ENCODE results near the gene C16orf87. TPM values are rescaled to one million over a fixed set of nuclear protein-coding genes. Genes with fewer than 3 reads are reported as not detected.
A peak's percentile ranks its signal among the peaks of the same experiment; 100 is the strongest.

C16orf87 gene
- polyA plus RNA-seq, 2 donors: 3.6 to 3.7 TPM

- Histone ChIP-seq H3K4me3 (ENCODE audit: low read depth in 1 of 2, low read length in 2 of 2) (no peak overlapping the region), H3K36me3 (ENCODE audit: control insufficient read depth in 2 of 2, insufficient read depth in 2 of 2, low read length in 1 of 2) (no peaks in the 10 kb centered on the region), H3K4me1 (ENCODE audit: control insufficient read depth in 2 of 2, insufficient read depth in 2 of 2, low read length in 1 of 2) (peaks cover 0 to 3% of the 10 kb centered on the region in 2 donors), H3K27ac (ENCODE audit: low read depth in 2 of 2, low read length in 1 of 2) (peak overlapping the region; percentile 55 to 79), H3K27me3 (ENCODE audit: control insufficient read depth in 1 of 2, insufficient read depth in 2 of 2, low read length in 2 of 2) (no peaks in the 10 kb centered on the region), H3K9me3 (ENCODE audit: control insufficient read depth in 2 of 2, insufficient read depth in 1 of 2, low read depth in 1 of 2, low read length in 1 of 2) (peaks cover 0 to 2% of the 10 kb centered on the region in 2 donors)
- WGBS, 2 donors: 94 to 96% methylated on average over 6 of the region's 6 CpGs
These were observed 27.2 kb upstream of the C16orf87 start for GRCh38 chr16:46858151-46858550.

DNA sequence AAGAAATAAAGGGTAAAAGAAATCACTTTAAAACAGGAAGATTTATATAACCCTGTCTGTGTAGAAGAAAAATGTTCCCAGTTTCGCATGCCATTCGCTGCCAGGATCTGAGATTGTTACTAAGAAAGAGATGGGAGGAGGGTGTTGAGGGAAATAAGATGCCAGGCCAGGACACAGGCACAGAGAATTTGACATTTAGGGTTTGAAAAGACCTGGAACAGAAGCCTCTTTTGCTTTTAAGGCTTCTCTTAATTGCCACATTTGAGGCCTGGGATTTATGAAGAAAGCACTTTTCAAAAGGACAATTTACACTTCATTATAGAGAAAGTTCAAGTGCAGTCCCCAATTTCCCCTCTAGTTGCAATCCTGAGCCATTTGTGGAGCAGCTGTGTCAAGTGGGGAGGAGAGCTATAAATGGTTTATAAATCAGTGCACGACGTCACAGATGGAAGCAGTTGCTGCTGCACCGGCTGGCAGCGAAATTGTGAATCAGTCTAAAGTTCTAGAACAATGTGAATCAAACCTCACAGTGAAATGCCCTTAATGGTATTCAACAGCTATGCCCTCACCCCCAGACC is 26.5 kb upstream of the C16orf87 start:
- no peaks in the 10 kb centered on the region for H3K36me3 ChIP-seq (ENCODE audit: control insufficient read depth in 2 of 2, insufficient read depth in 2 of 2, low read length in 1 of 2)
- H3K4me3 ChIP-seq (ENCODE audit: low read depth in 1 of 2, low read length in 2 of 2): no peak overlapping the region
- peak overlapping the region; percentile 55 to 79 for H3K27ac ChIP-seq (ENCODE audit: low read depth in 2 of 2, low read length in 1 of 2)
- no peaks in the 10 kb centered on the region for H3K9me3 ChIP-seq (ENCODE audit: control insufficient read depth in 2 of 2, insufficient read depth in 1 of 2, low read depth in 1 of 2, low read length in 1 of 2)
- peaks cover 0 to 3% of the 10 kb centered on the region in 2 donors for H3K4me1 ChIP-seq (ENCODE audit: control insufficient read depth in 2 of 2, insufficient read depth in 2 of 2, low read length in 1 of 2)
- WGBS, 2 donors: 33 to 39% methylated on average over 6 of the region's 6 CpGs
- no peaks in the 10 kb centered on the region for H3K27me3 ChIP-seq (ENCODE audit: control insufficient read depth in 1 of 2, insufficient read depth in 2 of 2, low read length in 2 of 2)

DNA sequence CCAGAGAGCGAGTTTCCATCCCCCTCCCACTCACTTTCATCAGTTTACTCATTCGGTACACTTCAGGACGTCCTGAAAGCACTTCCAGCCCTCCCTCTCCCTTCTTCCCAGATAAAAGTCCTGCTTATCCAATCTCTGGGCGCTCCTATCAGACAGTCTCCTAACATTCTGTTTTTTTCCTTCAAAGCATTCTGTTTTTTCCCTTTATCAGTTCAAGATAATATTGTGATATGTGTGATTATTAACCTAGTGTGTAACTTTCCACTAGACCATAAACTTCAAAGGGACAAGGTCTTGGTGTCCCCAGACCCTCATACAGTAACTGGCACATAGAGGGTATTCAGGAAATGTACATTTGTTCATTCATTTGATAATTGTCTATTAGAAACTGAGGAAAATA is 24.4 kb upstream of the C16orf87 start:
- H3K4me1 ChIP-seq (ENCODE audit: control insufficient read depth in 2 of 2, insufficient read depth in 2 of 2, low read length in 1 of 2): peaks cover 0 to 3% of the 10 kb centered on the region in 2 donors
- H3K27ac ChIP-seq (ENCODE audit: low read depth in 2 of 2, low read length in 1 of 2): no peak overlapping the region
- WGBS, 2 donors: 57 to 74% methylated on average over 4 of the region's 4 CpGs
- H3K27me3 ChIP-seq (ENCODE audit: control insufficient read depth in 1 of 2, insufficient read depth in 2 of 2, low read length in 2 of 2): no peaks in the 10 kb centered on the region
- no peaks in the 10 kb centered on the region for H3K36me3 ChIP-seq (ENCODE audit: control insufficient read depth in 2 of 2, insufficient read depth in 2 of 2, low read length in 1 of 2)
- H3K9me3 ChIP-seq (ENCODE audit: control insufficient read depth in 2 of 2, insufficient read depth in 1 of 2, low read depth in 1 of 2, low read length in 1 of 2): no peaks in the 10 kb centered on the region
- H3K4me3 ChIP-seq (ENCODE audit: low read depth in 1 of 2, low read length in 2 of 2): no peak overlapping the region

- Histone ChIP-seq H3K4me1 (ENCODE audit: control insufficient read depth in 2 of 2, insufficient read depth in 2 of 2, low read length in 1 of 2) (peaks cover 0 to 3% of the 10 kb centered on the region in 2 donors), H3K36me3 (ENCODE audit: control insufficient read depth in 2 of 2, insufficient read depth in 2 of 2, low read length in 1 of 2) (no peaks in the 10 kb centered on the region), H3K27me3 (ENCODE audit: control insufficient read depth in 1 of 2, insufficient read depth in 2 of 2, low read length in 2 of 2) (no peaks in the 10 kb centered on the region), H3K9me3 (ENCODE audit: control insufficient read depth in 2 of 2, insufficient read depth in 1 of 2, low read depth in 1 of 2, low read length in 1 of 2) (no peaks in the 10 kb centered on the region), H3K27ac (ENCODE audit: low read depth in 2 of 2, low read length in 1 of 2) (no peak overlapping the region), H3K4me3 (ENCODE audit: low read depth in 1 of 2, low read length in 2 of 2) (no peak overlapping the region)
- 79 to 81% methylated on average over 2 of the region's 2 CpGs for WGBS, 2 donors
These were observed 23.9 kb upstream of the C16orf87 start for GRCh38 chr16:46854846-46855245.

DNA sequence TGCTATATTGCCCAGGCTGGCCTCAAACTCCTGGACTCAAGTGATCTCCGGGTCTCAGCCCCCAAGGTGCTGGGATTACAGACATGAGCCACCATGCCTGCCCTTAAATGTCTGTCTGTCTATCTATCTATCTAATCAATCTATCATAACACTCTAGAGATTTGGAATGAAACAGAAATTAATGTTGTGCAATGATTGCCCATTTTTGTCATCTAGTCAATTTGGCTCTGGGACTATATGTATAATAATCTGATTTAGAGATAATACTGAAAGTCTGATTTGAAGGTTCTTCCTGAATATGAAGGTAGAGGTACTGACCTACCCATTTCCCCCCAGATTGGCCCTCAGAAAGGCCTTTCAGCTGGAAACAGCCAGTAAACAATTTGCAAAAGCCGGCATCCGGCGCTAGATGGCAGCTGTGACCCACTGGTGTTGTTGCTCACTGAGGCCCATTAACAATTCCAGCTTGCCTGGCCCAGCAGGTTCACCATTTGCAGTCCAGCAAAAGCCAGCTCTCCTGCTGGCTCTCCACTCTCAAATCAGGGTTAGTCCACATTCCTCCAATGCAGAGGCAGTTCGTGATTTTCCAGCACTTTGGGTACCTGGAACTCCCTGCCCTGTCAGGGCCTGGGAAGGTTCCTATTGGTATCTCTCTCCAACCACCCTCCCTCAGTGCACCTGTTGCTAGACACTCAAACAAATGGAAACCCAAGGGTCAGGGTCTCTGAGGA is 22.9 kb upstream of the C16orf87 start:
- H3K4me1 ChIP-seq (ENCODE audit: control insufficient read depth in 2 of 2, insufficient read depth in 2 of 2, low read length in 1 of 2): peaks cover 0 to 3% of the 10 kb centered on the region in 2 donors
- no peaks in the 10 kb centered on the region for H3K9me3 ChIP-seq (ENCODE audit: control insufficient read depth in 2 of 2, insufficient read depth in 1 of 2, low read depth in 1 of 2, low read length in 1 of 2)
- WGBS, 2 donors: 21 to 22% methylated on average over 5 of the region's 5 CpGs
- no peaks in the 10 kb centered on the region for H3K36me3 ChIP-seq (ENCODE audit: control insufficient read depth in 2 of 2, insufficient read depth in 2 of 2, low read length in 1 of 2)
- H3K4me3 ChIP-seq (ENCODE audit: low read depth in 1 of 2, low read length in 2 of 2): no peak overlapping the region
- peak overlapping the region in 1 of 2 donors; percentile 27 for H3K27ac ChIP-seq (ENCODE audit: low read depth in 2 of 2, low read length in 1 of 2)
- H3K27me3 ChIP-seq (ENCODE audit: control insufficient read depth in 1 of 2, insufficient read depth in 2 of 2, low read length in 2 of 2): no peaks in the 10 kb centered on the region

GRCh38 chr16:46852130-46852529 is 21.1 kb upstream of the C16orf87 start:
- Histone ChIP-seq H3K4me3 (ENCODE audit: low read depth in 1 of 2, low read length in 2 of 2) (no peak overlapping the region), H3K36me3 (ENCODE audit: control insufficient read depth in 2 of 2, insufficient read depth in 2 of 2, low read length in 1 of 2) (no peaks in the 10 kb centered on the region), H3K27ac (ENCODE audit: low read depth in 2 of 2, low read length in 1 of 2) (no peak overlapping the region), H3K27me3 (ENCODE audit: control insufficient read depth in 1 of 2, insufficient read depth in 2 of 2, low read length in 2 of 2) (no peaks in the 10 kb centered on the region), H3K4me1 (ENCODE audit: control insufficient read depth in 2 of 2, insufficient read depth in 2 of 2, low read length in 1 of 2) (peaks cover 0 to 3% of the 10 kb centered on the region in 2 donors), H3K9me3 (ENCODE audit: control insufficient read depth in 2 of 2, insufficient read depth in 1 of 2, low read depth in 1 of 2, low read length in 1 of 2) (no peaks in the 10 kb centered on the region)
- 68 to 75% methylated on average over 3 of the region's 3 CpGs for WGBS, 2 donors

- Histone ChIP-seq H3K4me1 (ENCODE audit: control insufficient read depth in 2 of 2, insufficient read depth in 2 of 2, low read length in 1 of 2) (peaks cover 0 to 3% of the 10 kb centered on the region in 2 donors), H3K36me3 (ENCODE audit: control insufficient read depth in 2 of 2, insufficient read depth in 2 of 2, low read length in 1 of 2) (no peaks in the 10 kb centered on the region), H3K4me3 (ENCODE audit: low read depth in 1 of 2, low read length in 2 of 2) (no peak overlapping the region), H3K27me3 (ENCODE audit: control insufficient read depth in 1 of 2, insufficient read depth in 2 of 2, low read length in 2 of 2) (no peaks in the 10 kb centered on the region), H3K27ac (ENCODE audit: low read depth in 2 of 2, low read length in 1 of 2) (no peak overlapping the region), H3K9me3 (ENCODE audit: control insufficient read depth in 2 of 2, insufficient read depth in 1 of 2, low read depth in 1 of 2, low read length in 1 of 2) (no peaks in the 10 kb centered on the region)
- WGBS, 2 donors: 76 to 85% methylated on average over 5 of the region's 5 CpGs
These were observed 19.9 kb upstream of the C16orf87 start for GRCh38 chr16:46850619-46851555.

- no peak overlapping the region for H3K27ac ChIP-seq (ENCODE audit: low read depth in 2 of 2, low read length in 1 of 2)
- H3K4me3 ChIP-seq (ENCODE audit: low read depth in 1 of 2, low read length in 2 of 2): no peak overlapping the region
- no peaks in the 10 kb centered on the region for H3K27me3 ChIP-seq (ENCODE audit: control insufficient read depth in 1 of 2, insufficient read depth in 2 of 2, low read length in 2 of 2)
- H3K4me1 ChIP-seq (ENCODE audit: control insufficient read depth in 2 of 2, insufficient read depth in 2 of 2, low read length in 1 of 2): peaks cover 0 to under 1% of the 10 kb centered on the region in 2 donors
- peaks cover 0 to 2% of the 10 kb centered on the region in 2 donors for H3K9me3 ChIP-seq (ENCODE audit: control insufficient read depth in 2 of 2, insufficient read depth in 1 of 2, low read depth in 1 of 2, low read length in 1 of 2)
- WGBS, 2 donors: 78 to 81% methylated on average over 5 of the region's 5 CpGs
- no peaks in the 10 kb centered on the region for H3K36me3 ChIP-seq (ENCODE audit: control insufficient read depth in 2 of 2, insufficient read depth in 2 of 2, low read length in 1 of 2)
These were observed 18.1 kb upstream of the C16orf87 start for GRCh38 chr16:46848768-46849764.
